GM19238 (cell line): ENCODE data around the gene ZNF212.
A peak's percentile ranks its signal among the peaks of the same experiment; 100 is the strongest.
"Not testable (repeated sequence)": the region's sequence is repeated elsewhere in the genome, so short reads cannot be mapped to it uniquely, and the experiment has no call there.

ENCODE experiments used
- DNase-seq: peaks from one replicate; pipeline ENCODE4 v3.0.0; 2011; ENCODE audit warnings: low spot score; ENCODE audit not compliant: insufficient read length

The ZNF212 gene

DNA sequence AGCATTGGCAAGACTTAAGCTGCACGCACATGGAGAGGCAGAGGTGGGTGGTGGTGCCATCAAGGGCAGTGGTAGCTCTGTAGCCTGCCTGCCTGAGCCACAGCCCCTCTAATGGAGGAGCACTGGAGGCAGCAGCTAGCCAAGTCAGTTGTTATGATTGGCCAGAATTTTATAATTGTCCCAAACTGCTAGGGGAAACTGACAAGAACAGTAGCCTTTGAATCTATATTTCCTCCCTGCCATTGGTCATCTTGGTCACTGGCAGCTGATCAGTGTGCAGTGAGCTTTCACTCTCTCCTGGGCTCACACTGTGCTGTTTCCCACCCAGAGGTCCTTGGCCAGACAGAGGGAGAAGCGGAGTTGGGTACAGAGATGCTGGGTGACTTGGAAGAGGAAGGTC lies 12.9 kb downstream of the ZNF212 start:
- no peak for DNase-seq

DNA sequence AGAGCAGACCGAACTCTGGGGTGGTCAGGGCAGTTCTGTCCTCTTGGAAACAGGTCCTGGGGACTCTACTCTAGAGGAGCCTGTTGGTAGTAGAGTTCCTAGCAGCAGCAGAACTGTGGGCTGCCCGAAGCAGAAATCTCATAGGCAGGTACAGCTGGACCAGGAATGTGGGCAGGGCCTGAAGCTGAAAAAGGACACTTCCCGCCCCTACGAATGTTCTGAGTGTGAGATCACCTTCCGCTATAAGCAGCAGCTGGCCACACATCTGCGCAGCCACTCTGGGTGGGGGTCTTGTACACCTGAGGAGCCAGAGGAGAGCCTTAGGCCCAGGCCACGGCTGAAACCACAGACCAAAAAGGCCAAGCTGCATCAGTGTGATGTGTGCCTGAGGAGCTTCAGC lies 14.2 kb downstream of the ZNF212 start:
- no peak for DNase-seq

DNA sequence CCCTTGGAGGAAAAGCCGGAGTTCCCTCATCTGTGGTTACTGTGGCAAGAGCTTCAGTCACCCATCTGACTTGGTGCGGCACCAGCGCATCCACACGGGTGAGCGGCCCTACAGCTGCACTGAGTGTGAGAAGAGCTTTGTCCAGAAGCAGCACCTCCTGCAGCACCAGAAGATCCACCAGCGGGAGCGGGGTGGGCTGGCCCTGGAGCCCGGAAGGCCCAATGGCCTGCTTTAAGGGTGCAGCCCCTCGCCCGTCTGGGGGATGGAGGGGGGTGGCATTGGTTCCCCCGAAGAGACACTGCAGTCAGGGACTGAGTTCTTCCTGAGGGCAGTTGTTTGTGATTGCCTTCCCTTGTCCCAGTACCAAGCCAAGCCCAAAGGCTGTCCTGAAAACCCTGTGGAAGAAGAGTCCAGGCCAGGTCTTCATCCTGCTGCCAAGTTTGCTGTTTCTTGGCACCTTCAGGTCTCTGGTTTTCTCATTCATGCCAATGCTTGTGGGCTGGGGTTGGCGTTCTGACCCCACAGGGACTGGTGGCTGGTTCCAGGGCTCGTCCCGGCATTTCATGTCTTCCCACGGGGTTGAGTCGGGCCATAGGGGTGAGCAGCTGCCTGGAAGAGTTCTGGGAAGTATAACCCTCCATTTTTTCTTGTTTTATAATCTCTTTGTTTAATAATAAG lies 14.9 kb downstream of the ZNF212 start:
- no peak for DNase-seq

DNA sequence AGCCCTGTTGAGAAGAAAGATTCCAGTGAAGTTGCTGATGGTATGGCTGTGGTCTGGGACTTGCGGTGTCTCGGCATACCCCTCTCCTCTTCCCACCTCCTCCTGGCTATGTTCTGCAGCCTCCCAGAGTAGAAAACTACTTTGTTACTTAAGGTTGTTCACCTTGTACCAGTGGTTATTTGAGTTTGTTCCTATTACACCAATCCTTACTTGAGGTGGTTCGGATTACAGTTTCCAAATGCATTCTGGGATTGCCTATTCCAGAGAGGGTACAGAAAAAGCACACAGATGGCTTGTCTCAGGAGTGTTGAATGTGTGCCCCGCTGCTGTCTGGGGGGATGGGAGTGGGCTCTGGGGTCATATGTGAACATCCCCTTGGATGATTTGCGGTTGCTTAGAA lies 15.7 kb downstream of the ZNF212 start:
- no peak for DNase-seq

DNA sequence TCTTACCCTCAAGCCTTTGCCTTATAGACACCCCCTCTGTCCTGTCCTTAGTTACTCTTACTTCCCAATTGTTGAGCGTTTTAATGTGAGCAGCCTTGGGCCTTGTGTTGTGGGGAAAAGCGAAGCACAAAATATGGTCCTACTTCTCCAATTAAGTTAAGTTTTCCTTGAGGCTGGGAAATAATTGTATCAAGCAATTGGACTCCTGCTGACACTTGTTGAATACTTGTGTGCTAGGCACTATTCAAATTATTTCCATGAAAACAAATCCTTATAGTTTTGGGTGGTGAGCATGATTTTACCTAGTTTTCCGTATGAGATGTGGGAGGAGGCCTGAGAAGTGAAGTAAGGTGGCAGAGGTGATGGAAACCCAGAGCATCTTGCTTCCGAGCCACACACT lies 17.1 kb downstream of the ZNF212 start:
- DNase-seq, result no peak

DNA sequence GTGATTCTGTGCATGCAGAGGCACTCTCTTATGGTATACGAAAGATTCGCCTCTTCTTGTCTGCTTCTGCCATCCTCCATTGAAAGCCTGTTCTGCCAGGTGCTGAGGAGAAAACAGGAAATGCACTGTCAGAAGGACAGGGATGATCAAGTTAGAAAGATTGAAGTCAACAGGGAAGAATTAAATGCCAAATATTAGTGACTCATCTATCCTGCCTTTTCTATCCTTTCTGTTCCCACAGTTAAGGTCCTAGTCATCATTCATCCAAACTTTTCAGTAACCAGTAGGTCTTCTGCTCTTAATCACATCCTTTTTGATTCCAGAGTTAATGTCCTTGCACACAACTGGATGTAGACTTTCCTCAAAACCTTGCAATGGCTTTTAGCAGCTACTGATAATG lies 17.7 kb downstream of the ZNF212 start:
- DNase-seq, result no peak

DNA sequence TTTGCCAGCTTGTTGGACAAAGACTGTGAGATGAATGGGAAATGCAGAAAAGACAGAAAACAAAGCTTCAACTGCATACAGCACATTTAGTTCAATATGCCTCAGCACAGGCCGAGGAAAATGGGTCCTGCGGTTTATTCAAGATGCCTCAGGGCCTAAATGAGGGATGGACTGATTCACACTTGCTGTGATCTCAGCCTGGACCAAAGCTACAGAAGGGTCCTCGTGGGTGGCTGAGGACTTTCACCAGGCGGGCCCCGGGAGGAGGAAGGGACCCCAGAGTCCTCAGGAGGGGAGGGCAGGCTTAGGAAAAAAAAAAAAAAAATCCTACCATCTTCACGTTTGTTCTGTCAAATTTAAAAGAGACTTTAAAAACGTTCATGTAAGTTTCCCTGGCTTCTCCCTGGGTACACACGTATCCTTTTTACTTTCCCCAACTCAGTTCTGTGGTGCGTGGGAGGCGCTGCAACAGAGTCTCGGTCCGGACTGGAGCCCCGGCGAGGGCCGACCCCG lies 21.9 kb downstream of the ZNF212 start:
- DNase-seq, result no peak

DNA sequence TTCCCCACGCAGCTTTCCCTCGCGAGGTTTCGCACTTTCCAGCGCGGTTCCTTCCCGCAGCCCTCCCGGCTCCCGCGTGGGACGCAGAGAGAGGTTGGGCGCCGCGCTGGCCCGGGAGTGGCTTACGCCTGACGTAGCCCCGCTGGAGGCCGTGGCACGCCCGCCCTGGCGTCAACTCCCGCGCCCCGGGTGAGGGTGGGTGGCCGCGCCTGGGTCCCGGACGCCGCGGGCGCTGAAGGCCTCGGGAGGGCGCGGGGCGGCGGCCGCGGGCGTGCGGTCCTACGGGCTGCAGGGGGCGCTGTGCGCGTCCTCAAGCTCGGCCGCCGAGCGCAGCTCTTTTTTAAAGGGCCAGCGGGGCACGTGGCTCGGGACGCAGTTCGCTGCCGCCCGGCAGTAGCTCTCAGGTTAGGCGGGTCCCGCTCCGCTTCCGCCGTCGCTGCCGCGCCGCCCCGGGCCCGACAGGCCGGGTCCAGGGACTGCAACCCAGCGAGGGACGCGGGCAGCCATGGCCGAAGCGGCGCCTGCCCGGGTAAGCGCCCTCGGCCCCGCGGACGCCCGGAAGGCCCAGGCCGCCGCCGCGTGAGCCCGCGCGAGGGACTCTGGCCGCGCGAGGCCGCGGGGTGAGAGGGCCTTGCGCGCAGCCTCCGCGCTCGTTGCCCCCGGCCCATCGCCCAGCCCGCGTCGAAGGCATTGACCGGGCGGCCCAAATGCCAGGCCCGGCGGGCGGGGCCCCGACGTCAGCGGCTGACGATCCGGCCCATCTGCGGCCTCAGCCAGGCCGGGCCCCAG lies 22.6 kb downstream of the ZNF212 start, which contains the start of gene ZNF783:
Gene ZNF783 (plus strand): TSS at position 368 of the 789 bp plus-strand sequence. CDS start 138 bp downstream, at position 506.
- peak; percentile 89 for DNase-seq

DNA sequence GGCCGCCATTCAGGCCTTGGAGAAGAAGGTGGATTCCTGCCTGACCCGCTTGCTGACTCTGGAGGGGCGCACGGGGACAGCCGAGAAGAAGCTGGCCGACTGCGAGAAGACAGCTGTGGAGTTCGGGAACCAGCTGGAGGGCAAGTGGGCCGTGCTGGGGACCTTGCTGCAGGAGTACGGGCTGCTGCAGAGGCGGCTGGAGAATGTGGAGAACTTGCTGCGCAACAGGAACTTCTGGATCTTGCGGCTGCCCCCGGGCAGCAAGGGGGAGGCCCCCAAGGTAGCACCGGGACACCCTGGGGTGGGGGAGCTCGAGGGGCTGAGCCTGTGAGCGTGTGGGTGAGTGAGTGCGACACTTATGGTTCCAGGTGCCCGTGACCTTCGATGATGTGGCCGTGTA lies 27.0 kb downstream of the ZNF212 start:
- no peak for DNase-seq

DNA sequence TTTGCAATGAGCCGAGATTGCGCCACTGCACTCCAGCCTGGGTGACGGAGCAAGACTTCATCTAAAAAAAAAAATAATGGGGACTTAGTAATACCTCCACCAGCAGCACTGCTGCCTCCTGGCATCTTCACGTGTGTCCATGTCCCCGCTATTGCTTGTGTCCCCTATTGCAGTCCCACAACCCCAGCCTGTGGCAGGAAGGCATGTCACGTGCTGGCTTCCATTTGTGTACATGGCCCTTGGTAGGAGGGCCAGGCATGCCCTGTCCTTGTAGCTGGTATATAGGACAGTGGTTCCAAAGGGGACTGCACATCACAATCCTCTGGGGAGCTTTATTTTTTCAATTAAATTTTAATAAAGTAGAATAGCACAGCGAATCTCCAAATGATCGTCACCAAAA lies 28.3 kb downstream of the ZNF212 start:
- no peak for DNase-seq

DNA sequence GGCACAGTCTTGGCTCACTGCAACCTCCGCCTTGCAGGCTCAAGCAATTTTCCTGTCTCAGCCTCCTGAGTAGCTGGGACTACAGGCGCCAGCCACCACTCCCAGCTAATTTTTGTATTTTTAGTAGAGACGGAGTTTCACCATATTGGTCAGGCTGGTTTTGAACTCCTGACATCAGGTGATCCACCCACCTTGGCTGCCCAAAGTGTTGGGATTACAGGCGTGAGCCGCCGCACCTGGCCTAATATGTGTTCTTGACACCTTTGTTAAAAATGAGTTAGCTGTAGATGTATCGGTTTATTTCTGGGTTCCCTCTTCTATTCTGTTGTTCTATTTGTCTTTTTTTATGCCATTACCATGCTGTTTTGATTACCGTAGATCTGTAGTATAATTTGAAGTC lies 35.0 kb downstream of the ZNF212 start:
- not testable (repeated sequence) for DNase-seq

DNA sequence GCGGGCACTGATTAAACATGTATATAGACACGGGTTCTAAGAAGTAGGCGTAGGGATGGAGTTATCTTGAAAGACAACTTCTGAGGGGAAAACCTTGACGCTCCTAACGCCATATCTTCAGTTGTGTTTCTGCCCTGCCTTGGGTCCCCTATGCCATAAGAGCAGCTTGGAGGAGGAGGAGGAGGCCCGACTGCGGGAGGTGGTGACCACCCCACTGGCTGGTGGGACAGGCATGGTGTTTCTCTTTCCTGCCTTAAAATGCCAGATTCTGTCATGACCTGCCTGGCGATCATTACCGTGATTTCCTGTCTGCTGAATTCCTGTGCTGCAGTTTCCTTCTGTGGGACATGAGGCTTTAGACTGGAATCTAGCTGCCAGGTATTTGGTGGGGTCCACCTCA lies 38.4 kb downstream of the ZNF212 start:
- DNase-seq, result no peak

DNA sequence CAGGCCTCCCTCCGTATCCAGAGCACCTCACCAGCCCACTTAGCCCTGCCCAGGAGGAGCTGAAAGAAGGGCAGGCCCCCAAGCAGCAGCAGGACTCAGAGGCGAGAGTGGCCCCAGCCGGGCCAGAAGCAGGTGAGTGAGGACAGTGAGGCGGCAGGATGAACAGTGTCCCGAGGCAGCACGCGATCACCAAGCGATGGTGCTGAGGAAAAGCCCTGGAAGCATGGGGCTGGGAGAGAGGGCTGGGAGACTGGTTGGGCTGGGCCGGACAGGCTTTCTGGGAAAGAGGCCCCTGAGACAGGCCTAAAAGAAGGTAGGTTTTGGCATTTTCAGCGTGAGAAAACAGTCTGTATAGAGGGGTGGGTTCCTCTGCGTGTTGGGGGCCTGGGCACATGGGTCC lies 38.9 kb downstream of the ZNF212 start:
- DNase-seq, result no peak

DNA sequence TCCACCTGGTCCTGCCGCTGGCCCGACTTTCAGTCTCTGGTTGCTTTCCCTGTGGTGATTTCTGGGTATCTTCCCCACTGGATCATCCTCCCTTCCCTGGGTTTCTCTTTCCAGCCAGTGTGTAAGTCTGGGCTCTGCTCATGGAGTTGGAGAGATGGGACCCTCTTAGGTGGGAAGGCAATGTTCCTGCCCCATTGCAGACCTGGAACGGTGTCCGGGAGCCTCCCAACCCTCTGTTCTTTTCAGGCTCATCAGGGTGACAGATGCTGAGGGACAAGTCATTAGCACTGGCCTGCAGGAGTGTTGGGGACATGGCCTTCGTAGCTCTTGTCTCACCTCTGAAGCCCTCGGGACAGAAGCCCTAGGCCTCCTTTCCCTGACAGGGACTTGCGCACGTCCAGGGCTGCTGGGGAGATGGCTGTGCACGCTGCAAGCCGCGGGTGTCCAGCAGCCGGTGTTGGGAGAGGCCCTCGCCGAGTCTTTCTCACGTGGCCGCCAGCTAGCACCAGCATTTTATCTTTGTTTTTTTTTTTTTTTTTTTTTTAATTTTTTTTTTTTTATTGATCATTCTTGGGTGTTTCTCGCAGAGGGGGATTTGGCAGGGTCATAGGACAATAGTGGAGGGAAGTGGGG lies 39.8 kb downstream of the ZNF212 start:
- no peak for DNase-seq

DNA sequence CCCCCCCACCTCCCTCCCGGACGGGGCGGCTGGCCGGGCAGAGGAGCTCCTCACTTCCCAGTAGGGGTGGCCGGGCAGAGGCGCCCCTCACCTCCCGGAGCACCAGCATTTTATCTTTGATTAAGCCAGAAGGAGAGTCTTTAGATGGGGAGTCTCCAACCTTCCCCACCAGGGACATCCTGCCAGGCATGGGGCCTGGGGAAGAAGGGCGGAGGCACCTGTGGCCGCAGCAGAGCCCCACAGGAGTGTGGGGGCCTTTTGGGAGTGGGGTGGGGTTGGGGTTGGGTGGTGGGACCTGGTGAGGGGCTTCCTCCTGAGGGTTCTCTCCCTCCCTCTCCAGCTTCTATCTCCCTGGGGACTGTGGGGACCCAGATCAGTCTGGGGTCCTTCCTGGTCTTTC lies 40.7 kb downstream of the ZNF212 start:
- no peak for DNase-seq

DNA sequence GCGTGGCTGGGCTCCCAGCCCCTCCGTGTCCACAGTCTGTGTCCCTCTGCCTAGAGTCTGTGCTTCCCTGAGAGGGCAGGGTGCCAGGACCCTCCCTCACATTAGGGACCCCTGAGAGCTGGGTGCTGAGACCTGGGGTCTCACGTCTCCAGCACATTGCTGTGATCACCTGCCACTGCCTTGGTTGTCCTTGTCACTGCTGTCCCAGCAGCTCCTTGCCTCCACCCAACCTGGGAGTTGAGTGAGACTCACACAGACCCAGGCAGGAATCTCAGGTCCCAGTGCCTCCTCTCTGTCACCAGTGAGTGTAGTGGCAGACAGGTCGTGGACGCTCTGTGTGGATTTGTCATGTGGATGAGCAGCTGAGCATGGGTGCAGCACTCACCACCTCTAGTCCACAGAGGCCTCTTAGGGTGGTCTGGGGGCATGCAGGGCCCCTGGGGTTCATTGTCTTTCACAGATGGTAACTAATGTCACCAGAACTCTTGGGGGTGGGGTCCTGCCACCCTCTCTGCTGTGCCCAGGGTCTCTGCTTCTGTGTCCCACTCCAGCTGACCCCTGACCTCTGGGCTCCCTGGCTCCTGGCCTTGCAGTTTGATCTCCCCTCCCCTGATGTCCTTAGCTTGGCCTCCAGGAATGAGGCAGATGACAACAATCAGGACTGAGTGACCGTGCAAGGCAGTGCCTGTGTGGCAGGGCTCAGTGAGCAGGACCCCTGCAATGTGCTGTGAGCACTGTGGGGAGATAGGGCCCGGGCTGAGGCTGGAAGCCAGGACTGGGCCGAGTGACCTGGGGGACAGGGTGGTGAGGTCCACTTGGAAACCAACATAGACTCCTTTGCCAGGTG lies 41.4 kb downstream of the ZNF212 start:
- no peak for DNase-seq

DNA sequence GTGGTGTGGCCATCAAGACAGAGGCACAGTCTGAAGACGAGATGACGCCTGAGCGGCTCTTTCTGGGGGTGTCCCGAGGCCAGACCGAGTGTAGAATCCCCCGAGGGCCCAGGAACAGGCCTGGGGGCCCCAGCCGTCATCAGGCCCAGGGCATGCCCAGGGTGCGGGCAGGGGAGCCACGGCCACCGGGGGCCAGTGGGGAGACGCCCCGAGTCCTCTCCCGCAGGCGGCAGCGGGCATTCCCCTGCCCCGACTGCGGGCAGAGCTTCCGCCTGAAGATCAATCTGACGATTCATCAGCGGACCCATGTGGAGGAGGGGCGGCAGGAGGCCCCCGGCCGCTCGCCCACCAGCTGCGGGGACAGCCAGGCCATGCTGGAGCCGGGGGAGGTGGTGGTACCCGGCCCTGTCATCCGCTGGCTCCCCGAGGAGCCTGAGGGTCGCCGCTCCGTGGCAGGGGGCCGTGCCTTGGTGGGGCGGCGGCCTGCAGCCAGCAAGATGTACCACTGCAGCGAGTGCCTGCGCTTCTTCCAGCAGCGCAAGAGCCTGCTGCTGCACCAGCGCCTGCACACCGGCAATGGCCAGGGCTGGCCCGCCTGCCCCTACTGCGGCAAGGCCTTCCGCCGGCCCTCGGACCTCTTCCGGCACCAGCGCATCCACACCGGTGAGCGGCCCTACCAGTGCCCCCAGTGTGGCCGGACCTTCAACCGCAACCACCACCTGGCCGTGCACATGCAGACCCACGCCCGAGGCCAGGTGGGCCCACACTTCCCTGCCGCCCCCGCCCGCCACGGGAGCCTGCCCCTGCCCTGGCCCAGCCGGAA lies 42.3 kb downstream of the ZNF212 start:
- no peak for DNase-seq

DNA sequence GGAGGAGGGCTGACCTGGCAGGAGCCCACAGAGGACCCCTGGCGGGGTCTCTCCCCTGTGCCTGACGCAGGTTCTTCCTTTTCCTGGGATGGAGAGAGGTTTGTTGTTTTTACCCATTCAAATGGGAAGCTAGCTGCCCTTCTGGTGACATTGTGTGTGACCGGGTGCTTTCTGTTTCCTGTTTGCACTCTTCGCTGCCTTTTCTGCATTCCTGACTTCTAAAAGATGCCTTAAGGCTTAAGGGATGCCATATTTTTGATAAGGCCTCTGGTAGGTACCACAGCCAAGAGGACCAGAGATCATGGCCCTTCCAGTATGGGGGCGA lies 42.8 kb downstream of the ZNF212 start:
- DNase-seq, result no peak

DNA sequence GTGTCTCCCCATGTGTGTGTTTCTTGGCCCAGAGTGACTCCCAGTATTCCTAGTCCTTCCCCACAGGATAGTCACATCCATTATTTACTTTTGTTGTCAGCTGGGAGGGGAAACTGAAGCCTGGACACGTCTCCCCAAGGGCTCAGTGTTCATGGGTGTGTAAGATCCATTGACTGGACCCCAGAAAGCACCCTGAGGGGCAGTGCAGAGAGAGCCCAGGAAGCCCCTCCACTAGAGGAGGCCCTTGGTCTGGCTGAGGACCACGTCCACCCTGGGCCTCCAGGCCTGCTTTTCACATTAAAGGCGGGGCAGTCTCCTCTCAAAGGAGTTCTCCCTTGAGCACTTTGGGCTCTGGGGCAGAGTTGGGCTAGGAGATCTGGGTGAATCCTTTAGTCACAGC lies 43.9 kb downstream of the ZNF212 start:
- no peak for DNase-seq

DNA sequence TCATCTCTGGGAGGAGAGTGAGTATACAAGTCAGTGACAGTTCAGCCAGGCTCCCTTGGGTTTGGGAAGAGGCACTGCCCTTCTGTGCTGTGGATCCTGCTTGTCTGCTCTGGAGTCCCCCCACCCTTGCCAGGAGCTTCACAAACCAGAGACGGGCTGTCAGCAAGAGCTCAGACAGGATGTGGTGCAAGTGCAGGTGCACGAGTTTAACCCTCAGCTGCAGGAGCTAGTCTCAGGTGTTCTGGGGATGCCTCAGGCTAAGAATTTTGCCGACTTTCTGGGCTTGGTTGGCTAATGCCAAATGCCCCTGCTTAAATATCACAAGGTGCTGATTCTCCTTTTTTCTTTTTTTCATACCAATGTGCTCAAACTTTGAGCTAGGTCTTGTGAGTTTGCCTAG lies 44.9 kb downstream of the ZNF212 start:
- no peak for DNase-seq
